HG02759 (cell line): Measurements from ENCODE around the gene SGMS1.

ENCODE experiments used
- ATAC-seq: cut with Tn5 transposase; IDR thresholded peaks from one replicate; pipeline ENCODE4 v1.9.1; 2021; ENCODE audit warnings: mild to moderate bottlenecking, moderate library complexity; ENCODE audit not compliant: unreplicated experiment

SGMS1 gene

DNA sequence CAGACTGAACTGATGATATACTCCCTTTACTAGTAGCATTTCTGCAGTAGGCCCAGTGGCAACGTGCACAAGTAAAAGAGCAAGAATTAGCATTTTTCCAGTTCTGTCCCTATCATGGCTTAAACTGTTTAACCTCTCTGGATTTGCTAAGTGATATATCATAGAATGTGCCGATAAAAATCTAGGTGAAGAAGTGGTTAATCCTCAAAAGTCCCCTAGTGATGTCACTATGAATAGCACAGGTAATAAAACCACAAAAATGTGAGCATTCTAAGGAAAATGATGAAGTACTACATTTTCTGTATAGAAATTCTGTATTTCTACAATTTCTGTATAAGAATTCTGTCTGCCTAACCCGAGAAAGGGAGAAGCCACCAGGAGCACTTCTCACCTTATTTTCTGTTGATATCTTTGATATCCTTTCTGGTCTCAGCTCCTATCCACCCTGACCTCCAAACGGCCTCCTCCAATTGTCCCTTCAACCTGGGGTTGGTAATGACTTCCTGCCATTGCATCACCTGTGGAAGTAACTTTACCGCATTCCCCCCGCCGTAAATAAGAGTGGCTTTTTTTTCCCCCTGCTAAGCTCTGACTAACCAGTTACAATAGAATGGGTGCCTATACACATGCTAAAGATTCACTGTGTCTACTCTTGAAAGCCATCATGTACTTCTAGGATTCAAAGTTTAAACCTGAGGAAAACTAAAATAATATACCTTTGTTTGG is 216.5 kb downstream of the SGMS1 start:
- no peak for ATAC-seq

DNA sequence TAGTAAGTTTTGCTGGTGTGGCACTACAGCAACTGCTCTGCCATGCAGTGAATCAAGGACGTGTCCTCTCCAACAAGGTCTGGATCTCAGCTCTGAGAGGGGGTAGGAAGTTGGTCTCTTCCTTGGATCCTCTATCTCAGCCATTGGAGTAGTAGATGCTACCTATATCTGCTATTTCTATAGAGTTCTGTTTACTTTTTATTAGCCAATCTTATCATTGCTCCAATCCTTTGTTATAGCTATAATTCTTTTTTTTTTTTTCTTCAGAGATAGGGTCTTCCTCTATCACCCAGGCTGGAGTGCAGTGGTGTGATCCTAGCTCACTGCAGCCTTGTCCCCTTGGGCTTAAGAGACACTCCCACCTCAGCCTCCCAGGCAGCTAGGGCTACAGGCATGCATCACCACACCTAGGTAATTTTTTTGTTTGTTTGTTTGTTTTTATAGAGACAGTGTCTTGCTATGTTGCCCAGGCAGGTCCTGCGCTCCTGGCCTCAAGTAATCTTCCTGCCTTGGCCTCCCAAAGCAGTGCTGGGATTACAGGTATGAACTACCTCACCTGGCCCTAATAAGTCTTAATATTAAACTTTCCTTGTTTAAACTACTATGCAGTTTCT is 217.2 kb downstream of the SGMS1 start:
- ATAC-seq = no peak

DNA sequence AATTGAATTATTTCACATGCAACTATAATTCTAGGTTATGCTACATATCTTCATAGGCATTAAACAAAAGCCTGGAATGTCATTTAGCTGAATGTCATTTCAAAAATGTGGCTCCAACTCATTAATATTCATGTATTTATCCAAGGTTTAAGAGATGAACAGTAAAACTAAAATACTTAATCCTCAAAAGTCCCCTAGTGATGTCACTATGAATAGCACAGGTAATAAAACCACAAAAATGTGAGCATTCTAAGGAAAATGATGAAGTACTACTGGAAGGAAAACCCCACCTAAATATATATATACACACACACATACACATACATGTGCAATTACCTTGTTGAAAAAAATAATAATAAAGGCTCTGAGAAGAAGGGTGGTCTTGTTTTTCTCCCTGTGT is 218.0 kb downstream of the SGMS1 start:
- no peak for ATAC-seq

DNA sequence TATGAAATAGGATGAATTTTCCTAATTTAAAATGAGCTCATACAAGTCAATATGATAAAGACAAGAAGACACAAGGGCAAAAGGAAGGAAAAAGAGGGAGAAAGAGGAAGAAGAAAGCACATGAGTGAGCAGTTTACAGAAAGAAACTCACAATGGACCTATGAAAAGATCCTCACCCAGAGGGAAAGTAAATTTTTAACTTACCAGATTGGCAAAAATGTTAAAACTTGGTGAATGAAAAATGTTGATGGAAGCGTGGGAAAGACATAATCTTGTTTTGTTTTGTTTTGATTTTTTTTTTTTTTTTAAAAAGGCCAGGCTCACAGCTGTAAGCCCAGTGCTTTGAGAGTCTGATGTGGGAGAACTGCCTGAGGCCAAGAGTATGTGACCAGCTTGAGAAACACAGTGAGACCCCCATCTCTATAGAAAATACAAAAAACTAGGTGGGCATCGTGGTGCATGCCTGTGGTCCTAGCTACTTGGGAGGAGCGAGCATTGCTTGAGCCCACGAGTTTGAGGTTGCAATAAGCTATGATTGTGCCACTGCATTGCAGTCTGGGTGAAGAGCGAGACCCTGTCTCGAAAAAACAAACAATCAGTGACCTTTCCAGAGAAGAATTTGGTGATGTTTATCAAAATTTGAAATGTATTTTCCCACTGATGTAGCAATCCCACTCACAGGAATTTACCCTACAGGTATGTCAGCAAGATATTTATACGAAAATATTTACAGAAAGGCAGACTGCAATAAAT is 219.6 kb downstream of the SGMS1 start:
- no peak for ATAC-seq

DNA sequence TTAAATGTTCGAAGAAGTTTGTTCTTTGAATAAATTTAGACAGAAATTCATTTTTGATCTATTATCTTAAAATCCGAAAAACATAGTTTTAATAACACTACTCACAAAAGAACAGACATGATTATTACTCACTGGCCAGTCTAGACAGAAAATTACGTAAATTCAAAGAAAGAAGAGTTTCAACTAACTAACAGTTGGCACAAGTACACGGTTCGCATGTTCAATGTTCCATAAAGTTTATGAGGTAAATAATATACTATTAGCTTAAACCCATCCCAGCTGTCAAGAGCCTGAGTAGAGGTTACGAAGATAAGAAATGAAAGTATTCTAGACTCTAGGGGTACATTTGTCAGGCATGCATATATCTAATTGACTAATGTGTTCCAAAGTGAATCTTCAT is 220.7 kb downstream of the SGMS1 start:
- no peak for ATAC-seq

DNA sequence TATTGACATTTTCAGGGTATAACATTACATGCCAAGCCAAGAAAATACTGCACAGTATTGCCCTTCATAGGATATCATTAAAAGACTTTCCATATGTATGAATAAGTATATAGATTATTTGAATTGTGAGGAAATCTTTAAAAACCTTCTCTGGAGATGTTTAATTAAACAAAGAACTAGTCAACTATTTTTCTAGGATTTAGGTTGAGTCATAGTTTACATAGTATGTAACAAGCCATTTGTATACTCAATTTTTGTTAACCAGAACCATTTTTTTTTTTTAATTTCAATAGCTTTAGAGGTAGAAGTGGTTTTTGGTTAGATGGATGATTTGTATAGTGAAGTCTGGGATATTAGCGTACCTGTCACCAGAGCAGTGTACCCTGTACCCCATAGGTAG is 221.3 kb downstream of the SGMS1 start:
- ATAC-seq = no peak

DNA sequence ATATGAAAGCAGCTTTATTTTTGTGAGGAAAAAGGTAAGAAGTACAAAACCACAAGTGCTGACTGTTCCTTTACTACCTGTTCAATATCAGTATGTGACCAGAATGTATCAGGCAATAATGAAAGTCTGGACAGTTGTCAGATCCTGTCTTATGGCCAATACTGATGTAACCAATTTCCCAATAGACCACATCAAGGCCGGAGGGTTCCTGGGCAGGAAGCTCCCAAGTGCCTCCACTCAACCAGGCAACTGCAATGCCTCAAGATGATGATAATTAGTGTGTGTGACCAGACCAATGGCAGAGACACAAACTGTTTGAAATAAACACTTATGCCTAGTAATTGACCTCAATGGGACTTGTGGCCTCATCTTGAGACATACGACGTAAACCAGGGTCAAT is 223.1 kb downstream of the SGMS1 start:
- no peak for ATAC-seq

DNA sequence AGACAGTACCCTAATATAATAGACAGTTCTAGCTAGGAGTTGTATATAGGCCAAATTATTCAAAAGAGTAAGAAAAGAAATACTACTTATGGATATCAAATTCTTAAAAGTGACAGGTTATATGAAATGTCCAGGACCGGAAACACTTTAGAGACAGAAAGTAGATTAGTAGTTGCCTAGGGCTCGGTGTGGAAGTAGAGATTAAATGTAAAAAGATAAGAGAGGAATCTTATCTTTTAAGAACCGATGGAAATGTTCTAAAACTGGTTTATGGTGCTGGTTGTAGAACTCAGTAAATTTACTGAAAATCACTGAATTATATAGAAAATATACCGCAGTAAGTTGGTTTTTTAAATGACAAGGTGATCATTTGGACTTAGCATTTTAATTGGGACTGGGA is 224.9 kb downstream of the SGMS1 start:
- no peak for ATAC-seq

DNA sequence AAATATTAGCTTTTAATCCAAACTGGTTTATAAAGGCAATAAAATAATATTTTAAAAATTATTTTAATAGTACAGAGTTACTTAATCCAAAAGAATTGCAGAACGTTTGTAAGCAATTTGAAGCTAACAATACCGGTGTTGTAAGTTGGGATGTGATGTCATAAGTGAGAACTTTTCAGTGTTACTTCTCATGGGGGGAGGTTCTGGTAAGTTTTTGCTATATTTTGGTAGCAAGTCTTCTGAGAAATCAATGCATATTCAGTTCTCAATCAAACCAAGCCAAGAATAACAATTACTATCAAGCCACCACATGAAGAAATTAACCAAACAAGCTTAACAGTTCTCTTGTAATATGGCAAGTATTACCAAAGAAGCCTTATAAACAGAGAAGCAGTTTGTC is 225.4 kb downstream of the SGMS1 start:
- no peak for ATAC-seq

DNA sequence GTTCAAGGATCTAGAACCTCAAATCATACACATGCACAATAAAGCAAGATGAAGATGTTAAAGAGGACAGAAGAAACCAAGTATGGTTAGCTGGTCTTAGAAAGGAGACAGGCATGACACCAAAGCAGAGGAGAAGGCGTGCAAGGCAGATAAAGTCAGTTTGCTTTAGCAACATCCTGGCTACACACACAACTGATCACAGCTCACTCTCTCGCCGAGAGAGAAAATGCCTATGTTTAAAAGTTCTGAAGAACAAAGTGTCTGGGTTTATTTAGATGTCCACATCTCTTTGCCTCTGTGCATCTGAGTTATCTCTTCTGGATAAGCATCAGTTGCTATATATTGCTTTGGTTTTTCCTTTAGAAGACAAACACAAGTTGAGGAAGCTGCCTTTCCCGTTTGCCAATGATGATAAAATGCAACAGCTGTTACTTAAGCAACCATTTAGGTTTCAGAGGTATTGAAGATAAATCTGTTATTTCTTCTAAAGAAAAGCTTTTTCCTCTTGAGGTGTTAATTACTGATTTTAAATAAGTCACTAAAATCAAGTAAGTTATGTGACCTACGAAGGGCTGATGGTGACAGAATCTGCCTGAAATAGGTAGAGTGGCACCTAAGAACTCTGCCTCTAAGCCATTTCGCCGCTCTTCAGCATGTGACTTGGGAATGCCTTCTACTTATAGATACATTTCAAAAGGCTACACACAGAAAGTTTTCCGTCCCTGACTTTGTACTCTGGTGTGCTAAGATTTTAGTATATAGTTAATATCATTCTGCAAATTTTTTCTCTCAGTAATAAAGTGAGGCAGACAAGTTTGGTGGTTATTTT is 226.2 kb downstream of the SGMS1 start:
- peak; percentile 53 for ATAC-seq

DNA sequence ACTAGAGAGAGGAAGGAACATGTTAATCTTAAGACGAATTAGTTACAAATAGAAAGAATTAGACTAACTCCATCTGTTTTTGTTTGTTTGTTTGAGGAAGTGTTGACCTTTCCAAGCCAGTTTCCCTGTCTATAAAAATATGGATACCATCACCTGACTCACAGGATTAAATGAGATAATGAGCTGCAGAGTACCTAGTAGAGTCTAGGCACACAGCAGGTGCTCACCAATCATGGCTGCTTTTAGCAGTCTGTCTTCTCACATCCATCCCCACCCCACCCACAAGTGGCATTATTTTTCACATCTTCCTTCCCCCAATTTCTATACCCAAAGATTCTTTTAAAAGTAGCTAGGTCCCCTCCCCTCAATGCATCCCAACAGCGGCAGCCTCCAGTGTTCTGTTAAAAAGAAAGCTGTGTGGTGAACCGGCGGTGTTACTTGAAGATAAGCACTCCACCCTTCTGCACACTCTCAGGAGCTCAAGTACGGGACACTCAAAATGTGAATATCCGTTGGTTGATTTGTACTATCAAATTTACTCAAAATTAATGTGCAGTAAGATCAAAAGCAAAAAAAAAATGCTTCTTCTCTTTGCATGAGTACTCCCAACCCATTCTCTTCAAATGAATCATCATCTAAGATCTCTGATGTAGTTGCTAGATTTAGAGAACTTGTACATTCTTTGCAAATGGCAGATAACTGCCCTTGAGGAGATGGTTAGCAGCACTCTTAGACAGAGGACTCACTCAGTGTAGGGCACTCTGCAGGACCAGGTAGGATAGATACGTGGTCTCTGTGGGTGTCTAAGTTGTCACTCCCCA is 227.1 kb downstream of the SGMS1 start:
- ATAC-seq = peak; percentile 85

DNA sequence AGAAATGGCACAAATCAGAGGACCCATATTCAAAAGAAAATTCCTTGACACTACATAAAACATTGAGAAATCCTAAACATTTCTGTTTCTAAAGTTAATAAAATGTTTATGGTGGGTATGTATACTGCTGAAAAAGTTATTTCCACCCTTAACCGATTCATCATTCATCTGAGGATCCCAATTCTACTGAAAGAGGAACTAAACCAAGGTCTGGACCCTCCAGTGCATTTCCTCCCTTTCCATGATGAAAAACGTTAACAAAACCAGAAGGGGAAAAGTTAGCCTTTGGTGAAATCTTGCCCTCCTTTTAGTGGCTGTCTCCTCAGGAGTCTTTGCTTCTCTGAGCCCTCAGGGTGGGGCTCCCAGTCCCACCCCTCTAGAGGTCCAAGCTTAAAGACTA is 227.9 kb downstream of the SGMS1 start:
- ATAC-seq = no peak

DNA sequence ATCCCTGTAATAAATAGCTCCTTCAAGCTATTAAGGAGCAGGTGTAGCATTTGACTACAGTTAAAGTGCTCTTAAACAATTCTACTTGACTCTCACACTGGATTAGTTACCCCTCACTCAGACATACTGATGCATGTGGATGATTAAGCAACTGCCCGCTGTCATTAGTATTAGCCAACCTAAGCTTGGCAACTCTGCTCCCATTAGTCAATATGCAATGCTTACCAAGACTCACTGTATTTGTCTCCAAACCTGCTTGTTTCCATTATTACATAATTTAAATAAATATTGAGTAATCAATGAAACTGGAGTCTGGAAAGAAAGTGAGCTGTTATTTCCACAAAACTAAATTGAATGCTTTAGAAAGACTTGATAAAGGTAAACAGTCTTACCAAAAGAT is 228.5 kb downstream of the SGMS1 start:
- no peak for ATAC-seq

DNA sequence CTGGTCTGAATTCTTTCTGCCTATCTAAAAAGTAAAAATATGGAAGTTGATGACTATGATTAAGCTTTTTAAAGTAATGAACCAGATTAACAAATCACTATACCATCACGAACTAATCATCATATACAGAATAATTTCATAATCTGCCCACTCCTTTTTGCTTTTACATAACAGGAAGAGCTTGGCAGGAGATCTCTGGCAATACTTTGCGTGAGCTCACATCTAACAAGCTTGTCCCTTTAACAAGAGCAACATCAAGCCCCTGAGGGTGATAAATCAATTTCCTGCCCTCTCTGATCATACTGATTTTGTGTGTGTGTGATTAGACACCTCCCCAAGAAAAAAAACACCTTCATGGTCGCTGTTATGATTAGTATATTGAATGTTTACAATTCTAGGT is 228.9 kb downstream of the SGMS1 start:
- ATAC-seq = no peak

DNA sequence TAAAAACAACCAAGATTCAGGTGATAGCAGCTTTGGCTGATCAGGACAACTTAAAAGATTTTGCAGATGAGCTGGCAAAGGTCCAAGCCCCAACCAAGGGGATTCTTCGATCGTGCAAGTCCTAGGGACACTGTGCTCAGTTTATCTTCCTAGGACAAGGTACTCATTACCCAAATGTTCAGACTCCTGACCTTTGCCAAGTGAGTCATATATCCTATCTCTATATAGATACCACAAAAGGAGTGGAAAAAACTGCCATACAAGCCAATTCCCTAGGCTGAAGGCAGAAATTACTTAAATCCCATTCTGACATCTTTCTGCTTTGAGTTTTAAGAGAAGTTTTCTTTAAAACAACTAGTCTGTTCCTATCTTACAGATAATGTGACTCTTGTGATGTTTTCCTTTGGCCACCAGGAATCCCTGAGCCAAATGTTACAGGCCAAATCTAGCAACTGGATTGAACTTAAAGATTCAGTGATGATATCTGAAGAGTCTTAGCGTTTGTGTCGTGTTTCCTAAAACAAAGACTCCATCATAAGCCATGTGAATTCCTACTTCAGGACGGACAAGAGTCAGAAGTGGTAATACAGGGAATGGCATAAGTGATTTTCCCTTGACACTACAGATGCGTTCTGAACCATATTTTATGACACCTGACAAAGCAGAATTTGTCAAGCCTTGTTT is 229.8 kb downstream of the SGMS1 start:
- ATAC-seq = no peak

DNA sequence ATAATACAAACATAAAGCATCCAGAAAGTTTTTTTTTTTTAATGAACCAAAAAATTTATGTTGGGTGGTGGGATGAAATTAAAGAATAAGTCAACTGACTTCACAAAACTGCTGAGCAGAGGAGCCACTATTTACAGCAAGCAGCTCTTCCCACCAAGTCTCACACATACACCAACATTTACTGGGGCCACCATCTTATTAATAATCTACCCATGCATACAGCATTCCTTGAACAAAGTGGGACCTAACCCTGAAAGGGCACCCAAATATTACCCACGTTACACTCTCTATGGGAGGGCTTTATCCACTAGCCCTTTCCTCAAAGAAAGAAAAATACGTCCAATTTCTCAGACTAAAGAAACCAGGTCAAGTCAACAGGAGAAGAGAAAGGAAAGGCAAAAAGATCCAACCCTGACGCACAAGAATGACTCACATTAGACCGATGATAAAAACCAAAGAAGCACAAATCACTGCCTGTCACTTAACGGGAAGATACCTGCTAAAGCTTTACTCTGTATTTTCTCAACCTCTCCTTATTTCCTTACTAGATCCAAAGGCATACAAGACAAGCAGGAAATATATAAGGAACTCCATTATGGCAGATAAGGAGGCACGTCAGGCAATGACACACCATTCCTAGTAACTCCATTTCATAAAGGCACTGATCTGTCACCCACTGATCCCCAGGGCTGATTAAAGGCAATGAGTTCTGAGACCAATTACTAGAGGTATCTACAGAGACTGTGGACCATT is 230.6 kb downstream of the SGMS1 start:
- ATAC-seq = no peak

DNA sequence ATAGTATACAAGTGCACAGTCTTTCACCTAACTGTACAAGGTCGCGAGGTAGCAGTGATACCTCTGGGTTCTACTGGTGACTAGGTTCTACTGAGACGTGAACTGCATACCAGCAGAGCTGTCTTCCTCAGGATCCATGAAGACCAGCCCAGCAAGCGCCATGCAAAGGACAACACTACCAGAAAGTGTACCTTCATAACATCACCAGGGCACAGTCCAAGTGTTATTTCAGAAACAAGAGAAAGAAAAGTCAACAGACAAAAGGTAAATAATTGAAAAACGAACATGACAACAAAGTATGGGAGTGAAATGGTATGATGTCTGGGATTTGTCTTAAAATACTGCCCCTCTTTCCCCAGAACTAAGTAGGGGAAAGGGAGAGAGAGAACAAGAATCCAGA is 231.3 kb downstream of the SGMS1 start:
- ATAC-seq = no peak

DNA sequence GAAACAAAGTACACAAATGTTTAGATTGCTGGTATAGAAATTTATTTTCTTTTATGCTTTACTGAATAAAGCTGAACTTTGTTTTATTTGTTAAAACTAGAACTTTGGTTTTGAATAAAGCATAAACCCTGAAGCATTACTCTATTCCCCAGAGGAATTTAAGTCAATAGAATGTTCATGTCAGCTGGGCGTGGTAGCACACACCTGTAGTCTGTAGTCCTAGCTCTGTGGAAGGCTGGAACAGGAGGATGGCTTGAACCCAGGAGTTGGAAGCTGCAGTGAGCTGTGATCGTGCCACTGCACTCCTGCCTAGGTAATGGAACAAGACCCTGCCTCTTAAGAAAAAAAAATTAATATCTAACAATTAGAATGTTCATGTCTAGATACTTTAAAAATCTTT is 233.5 kb downstream of the SGMS1 start:
- no peak for ATAC-seq

DNA sequence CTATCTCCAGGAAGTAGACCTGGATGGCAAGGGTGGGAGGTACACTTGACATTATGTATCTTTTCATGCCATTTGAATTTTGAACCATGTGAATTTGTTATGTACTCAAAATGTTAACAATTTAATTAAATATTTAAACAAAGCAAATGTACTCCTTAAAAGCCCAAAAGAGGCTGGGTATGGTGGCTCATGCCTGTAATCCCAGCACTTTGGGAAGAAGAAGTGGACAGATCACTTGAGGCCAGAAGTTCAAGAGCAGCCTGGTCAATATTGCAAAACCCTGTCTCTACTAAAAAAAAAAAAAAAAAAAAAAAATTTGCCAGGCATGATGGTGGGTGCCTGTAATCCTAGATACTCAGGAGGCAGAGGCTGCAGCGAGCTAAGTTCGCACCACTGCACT is 235.6 kb downstream of the SGMS1 start:
- ATAC-seq = no peak
